GM19238 (cell line): ENCODE measurements around the gene ARHGAP26.

Experiments used
- DNase-seq: peaks from one replicate; pipeline ENCODE4 v3.0.0; 2011; ENCODE audit warnings: low spot score; ENCODE audit not compliant: insufficient read length

The ARHGAP26 gene

DNA sequence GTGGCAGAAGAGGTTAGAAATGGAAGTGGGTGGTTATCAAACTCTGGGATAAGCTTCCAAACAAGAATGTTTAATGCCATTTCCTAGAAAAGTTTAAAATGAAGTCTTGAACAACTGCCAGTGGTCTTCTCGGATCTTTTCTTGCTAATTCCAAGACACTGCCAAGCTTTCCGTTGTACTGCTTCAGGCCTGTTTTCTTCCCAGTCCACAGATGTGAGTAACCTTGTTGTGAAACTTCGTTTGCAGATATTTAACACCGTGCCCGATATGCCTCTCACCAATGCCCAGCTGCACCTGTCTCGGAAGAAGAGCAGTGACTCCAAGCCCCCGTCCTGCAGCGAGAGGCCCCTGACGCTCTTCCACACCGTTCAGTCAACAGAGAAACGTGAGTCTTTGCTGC, 363.5 kb downstream of the ARHGAP26 start:
- DNase-seq = no peak

DNA sequence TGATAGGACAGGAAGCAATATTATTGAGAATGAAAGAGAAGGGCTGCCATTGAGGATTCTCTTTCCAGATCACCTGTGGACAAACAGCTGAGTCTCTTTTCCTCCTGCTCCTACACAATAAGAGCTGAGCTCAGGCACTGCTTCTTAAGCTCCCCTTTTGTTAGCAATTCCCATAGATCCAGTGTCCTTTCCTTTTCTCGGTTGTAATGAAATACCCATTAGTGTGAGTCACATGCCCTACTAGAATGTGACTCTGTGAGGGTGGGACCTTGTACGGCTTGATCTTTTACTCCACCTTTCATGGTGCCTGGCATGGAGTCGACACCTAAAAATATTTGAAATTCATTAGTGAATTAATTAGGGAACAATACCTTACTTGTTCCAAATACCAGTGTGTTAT, 364.1 kb downstream of the ARHGAP26 start:
- DNase-seq = no peak

DNA sequence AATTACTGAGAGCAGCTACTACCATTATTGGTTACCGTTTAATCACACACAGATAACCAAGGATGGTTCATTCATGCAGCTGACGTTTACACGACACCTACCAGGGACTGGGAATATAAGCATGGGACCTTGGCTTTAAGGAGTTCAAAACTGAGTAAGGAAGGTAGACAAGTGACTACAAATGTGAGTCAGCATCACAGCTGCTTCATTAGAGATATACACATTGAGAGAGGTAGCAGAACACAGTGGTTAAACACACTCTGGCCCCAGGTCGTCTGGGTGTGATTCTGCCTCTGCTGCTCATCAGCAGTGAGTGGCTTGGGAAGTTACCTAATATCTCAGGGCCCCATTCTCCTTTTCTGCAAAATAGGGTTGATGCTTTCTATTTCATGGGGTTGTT, 364.7 kb downstream of the ARHGAP26 start:
- no peak for DNase-seq

DNA sequence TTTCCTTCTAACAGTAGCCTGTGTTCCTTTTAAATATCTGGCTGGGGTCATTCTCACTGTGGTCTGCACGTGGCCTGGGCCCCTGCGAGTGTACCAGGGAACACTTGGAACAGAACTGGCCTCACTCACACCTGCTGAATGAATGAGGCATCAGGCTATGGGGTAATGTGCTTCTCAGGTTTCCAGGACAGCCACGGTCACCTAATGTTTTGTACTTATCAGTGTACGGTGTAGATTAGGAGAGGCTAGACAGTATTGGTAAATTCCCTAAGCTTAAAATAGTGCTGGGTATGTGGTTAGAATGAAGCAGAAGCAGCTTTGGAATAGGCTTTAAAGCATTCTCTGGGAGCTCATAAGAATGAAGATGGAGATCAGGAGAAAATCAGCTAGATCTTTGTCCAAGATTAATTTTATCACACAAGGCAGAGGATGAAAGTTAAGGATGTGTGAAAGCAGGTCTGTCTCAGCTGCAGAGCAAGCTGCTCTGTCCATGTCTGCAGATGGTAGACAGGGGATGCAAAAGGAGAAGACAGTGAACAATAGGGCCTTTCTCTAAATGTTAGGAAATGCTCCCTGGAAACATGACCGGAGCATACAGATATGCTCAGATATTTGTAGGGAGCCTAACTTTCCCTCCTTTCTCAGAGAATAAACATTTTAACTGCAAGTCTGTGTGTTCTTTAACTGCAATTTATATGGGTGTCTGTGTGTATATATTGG, 365.8 kb downstream of the ARHGAP26 start:
- DNase-seq = no peak

DNA sequence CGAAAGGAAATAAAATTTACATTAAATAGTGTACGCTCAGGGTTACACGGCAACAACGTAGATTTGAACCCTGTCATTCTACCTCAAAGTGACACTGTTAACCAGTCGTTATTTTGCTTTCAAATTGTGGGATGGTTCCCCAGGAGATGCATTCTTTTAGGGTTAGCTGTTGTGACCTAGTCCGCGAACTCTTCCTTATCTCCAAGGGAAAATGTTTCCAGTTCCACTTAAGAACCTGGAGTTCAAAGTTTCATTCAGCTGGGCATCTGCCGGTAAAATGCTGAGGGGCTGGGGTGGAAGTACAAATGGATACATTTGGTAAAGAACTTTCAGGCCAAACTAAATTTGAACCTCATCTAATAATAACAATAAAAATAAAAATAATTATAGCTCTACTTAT, 368.7 kb downstream of the ARHGAP26 start:
- no peak for DNase-seq

DNA sequence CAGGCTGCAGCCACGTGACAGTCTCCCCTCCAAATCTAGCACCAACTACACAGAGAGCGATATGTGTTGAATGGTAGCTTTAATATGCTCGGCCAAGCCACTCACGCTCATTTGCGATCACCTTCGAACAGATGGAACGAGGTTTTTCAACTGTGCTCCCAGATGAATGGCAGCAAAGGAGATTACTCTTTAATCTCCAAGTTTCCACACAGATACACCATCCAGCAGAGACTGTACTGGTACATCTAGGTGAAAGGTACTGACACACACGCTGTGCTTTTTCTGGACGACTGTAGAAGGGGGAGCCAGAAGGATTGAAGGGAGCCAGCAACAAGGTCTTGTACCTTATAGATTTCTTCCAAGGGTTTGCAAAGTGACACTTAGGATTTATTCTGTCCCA, 369.4 kb downstream of the ARHGAP26 start:
- no peak for DNase-seq

DNA sequence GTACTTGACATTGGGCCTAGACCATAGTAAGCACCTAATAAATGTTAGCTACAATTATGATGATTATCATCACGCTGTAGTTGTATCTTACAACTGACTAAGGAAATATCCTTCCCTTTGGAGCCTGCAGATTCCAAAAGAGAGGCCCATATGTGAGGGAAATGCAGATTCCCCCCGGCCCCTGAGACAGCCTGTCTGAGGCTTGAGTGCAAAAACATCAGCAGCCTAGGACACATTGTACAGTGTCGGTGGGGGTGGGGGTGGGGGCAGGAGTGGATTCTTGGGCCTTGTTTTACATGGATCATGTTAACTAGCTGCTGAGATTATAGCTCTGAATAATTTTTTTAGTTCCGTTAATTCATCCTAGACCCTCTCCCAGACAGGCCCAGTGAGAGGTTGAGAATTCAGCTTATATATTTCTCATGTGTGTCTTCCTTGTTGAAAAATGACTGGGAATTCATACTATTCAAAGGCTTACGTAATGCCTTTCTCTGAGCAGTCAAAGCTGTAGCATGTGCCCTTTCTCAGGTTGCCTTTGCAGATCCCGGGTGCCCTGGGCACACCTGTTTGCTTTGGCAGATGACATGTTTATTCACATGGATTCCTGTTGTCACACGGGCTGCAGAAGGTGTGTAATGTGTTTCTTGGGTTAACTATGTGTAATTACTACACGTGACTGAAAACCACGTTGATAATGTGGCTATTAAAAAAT, 370.5 kb downstream of the ARHGAP26 start:
- DNase-seq = no peak

DNA sequence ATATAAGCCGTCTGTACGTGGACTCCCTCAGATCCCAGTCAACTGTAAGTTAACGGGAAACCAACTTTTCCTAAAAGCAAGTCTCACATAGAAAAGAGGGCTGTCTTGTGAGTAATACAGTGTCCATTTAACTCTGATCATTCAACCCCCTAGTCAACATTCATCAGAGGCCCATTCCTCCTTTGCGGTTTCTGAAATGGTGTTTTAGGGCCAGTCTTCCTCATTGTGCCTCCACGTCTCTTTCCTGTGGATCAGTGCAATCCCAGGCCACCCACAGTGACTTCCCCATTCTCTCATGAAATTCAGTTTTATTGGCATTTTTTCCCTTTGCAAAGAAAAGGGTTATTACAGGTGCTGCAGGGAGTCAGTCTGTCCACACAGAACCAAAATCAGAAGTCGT, 371.5 kb downstream of the ARHGAP26 start:
- no peak for DNase-seq

DNA sequence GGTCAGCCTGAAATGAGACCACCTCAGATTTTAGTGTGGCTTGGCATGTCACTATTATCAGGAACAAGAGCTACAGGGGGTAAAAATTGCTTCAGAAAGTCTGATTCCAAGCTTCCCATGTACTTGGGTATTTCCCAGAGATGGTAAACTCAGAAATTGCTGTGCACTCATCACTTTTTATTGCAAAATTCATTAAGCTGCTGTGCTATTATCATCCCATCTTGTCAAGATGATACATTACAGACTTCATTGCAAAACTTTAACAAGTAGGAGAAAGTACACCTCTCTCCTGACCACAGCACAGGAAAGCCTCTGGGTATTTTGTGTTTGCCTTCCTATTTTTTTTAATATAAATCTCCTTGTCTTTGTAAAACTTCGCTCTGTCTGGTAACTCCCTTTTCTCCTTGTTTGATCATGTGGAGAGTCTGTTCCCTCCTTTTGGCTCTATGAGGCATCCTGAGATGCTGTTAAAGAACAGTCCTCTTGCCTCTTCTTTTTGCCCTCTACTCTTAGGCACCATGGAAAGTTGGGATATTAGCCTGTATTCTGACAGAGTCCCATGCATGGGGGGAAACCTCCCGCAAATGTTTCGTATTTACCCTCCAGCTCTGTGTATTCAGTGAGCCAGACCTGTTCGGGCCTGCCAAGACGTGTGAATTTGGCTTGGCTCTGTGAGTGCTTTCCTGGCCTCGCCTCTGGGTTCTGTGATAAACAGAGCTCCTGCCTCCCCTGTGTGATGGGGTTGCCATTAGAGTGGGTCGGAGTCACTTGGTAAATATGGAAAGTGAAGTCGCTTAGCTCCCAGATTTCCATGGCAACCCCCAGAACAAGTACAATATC, 372.6 kb downstream of the ARHGAP26 start:
- DNase-seq = no peak

DNA sequence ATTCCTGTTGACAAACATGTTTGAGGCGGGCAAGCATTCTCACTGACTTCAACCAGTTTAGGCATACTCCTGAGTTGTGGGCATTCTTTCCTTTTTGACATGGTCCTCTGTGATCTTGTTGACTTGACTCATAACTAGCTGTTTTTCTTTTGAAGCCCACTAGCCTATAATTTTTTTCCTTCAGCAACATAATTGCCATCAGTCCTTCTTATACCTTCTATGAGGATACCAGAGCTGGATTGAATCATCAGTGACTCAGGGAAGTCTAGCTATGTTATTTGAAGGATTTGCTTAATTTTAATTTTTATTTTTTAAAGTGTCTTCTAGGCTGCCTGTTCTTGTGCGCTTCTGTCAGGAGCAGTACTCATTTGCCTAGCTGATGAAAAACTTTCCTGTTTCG, 373.8 kb downstream of the ARHGAP26 start:
- no peak for DNase-seq

DNA sequence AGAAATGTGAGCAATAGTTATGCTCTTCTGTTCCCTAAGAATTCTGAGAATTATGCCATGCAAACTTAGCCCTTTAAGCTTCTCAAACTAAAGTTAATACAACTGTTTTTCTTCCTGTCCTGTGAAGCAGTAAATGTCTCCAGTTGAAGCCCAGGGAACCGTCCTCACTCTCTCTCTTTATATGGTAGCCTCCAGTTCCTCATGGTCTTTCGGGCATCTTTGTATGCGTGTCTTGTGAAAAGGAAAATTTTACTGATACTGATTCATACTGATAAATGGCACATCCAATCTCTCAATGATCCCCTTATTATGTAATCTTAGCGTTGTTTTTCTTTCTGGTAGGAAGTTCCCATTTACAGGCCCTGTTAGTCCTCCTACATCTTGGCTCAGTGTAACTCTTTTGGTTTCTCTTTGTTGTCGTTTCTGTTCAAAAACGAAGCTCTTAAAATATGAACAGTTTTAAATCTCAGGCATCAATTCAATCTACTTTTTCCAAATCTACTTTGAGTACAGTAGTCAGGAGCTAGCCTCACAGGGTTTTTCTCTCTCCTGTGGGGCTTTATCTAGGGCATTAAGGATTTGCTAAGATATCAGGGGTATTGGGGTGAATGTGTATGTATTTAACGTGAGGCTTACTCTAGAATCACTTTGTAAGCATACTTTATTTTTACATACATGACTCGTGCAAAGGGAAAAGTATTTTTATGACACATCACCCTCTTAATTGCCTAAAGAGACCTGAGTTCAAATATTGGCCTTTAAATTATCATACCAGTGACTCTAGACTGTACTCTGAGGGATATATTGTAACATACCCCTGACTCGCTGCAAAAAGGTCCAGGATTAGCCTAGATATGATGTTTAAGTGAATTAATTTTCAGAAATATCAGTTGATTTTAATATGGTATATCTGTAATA, 375.3 kb downstream of the ARHGAP26 start:
- no peak for DNase-seq

DNA sequence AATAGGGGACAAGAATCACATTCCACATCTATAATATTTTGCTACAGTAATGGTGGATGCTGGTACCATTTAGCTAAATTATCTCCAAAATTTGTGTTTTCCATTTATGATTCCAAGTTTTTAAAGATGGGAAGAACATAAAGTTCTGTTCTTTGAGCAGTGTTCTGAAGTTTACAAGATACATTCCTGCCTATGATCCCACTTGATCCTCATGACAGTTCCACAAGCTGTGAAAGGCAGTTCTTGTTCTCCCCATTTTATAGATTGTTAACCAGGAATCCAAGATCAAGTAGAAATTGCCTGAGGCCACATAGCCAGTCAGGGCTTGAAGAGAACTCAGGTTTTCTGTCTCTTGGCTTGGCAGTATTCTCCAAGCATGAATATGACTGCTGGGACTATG, 376.0 kb downstream of the ARHGAP26 start:
- DNase-seq = no peak

DNA sequence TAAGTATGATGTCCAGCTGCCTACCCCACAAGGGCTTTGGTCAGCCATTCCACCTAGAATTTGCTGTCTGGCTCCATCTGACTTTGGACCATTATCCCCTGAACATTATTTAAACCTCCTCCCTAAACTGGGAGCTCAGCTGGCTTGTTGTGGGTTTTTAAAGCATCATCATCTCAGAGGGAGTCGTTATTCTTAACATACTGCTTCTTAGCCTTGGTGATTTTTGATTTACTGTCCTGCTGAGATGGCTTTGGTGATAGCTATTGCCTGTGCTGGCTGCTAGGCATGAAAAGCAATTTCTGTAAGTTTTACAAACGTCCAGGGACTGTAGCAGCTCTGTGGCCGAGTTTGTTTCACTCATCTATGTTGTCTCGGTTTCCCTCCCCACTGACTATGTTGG, 377.2 kb downstream of the ARHGAP26 start:
- DNase-seq = no peak

DNA sequence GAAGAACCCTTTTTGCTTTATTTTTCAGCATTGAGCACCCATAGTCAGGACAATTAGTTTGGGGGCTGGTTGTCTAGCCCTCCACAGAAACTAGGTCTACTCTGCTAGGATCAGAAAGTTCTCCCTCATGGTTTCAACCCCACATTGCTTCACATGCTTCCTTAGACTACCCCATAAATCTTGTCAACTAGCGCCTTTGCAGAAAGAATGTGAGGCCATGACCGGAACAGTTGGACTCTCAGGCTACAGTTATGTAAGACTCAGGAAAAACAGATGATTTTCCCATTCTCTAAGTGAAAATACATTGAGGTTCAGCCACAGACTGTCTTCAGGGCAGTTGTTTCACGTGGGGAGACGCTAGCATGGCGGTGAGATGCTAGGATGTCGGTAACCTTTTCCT, 377.7 kb downstream of the ARHGAP26 start:
- no peak for DNase-seq

DNA sequence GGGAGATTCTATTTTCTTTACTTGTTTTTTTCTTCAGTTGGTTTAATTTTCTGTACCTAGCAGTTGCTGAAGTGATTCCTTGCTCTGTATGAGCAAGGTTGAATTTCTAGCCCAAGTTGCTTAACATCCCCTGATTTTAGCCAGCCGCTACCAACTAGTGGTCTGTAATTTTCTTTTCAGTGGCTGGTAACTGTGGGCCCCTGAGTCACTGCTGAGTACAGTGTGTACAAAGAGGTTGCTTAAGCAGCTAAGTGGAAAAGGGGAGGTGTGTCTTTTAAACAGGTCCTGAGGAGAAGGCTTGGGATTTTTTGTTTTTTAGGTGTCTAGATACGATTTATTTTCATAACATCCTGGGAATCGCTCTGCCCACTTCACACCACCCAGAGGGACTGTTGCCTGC, 378.6 kb downstream of the ARHGAP26 start:
- DNase-seq = no peak

DNA sequence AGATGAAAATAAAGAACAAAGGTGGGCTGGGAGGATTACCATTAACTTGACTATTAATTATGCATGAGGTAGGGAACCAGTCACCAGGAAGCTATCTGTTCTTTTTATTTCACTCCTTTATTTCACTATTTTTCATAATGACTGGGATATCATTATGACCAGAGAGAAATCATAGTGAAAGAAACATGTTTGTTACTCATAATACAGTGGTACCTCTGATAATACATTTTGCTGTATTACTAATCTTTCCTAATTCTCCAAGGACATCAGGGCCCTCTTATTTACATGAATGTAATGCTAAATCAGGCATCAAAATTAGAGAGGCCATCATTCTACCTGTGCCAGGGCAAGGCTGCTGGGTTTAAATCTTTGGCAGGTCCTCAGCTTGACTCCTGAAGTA, 379.6 kb downstream of the ARHGAP26 start:
- DNase-seq = no peak

DNA sequence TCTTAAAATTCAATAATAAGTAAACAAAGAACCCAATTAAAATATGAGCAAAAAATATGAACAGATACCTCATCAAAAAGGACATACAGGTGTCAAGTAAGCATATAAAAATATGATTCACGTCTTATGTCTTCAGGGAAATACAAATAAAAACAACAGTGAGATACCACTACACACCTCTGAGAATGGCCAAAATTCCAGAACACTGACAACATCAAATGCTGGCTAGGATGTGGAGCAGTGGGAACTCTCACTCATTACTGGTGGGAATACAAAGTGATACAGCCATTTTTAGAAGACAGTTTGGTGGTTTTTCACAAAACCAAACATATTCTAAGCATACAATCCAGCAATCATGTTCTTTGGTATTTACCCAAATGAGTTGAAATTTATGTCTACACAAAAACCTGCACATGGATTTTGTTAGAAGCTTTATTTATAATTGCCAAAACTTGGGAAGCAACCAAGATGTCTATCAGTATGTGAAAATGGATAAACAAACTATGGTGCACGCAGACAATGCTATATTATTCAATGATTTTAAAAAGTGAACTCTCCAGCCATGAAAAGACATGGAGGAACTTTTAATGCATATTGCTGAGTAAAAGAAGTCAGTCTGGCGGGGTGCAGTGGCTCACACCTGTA, 381.0 kb downstream of the ARHGAP26 start:
- DNase-seq = no peak

DNA sequence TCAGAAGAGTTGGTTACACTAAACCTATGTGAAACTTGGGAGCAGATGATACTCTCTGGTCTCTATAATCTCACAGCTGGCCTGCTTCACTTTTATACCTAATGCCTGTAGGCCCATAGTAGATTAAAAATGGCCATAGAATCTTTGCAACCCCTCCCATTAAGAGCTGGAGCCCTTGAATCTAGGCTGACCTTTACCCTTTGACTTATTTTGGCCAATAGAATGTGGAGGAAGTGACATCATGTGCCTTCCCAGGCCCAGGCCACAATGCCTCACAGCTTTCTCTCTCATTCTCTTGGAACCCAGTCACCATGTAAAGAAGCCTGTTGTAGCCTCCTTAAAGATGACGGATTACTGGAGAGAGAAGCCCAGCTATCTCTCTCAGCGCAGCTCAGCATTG, 382.3 kb downstream of the ARHGAP26 start:
- no peak for DNase-seq

DNA sequence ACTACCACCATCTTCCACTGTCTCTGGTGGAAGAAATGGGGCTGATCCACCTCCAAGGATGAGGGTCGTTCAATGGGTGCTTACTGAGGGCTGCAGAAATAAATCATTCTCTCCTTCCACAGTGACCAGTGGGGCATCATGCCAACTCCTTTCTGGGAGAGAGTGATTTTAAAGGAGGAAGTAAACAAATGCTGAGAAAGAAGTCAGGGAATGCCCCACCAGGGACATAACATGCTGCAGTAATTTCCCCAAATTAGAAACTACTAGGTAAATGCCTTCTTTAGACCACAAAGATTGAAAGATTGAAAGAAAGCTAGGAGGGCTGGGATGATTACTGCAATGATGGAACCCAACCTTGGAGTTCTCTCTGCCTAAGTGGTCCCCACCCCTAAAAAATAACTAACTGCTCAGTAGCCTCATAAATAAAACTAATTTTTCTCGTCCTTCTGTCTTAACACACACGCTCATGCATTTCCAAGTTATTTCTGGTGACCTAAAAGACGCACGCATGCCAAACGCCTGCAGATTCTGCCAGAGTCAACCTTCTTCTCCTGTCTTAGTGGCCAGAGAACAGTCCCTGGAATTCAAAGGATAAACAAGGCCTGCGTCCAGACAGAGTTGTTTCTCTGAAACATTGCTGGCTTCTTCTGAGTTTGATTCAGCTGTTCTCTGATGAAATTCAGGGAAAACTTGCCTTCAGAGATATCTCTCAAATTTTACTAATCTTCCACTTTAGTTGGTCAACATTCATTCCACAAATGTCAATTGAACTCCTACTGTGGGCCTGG, 383.3 kb downstream of the ARHGAP26 start:
- DNase-seq = no peak
